Mucosa of rectum (tissue), 2 donors: ENCODE data around the gene TTC6.

Experiments used
- H3K27ac ChIP-seq, 2 donors: one replicate each; pipeline ENCODE4 v1.7.0; 2013; ENCODE audit warnings: inconsistent platforms in 2 of 2, low read depth in 2 of 2, low read length in 2 of 2
- H3K27me3 ChIP-seq, 2 donors: one replicate each; pipeline ENCODE4 v1.7.0; 2013; ENCODE audit warnings: low read length in 2 of 2; ENCODE audit not compliant: control insufficient read depth in 2 of 2, insufficient read depth in 2 of 2
- H3K36me3 ChIP-seq, 2 donors: one replicate each; pipeline ENCODE4 v1.7.0; 2013; ENCODE audit warnings: low read length in 2 of 2; ENCODE audit not compliant: control insufficient read depth in 2 of 2, insufficient read depth in 2 of 2
- H3K4me1 ChIP-seq, 2 donors: one replicate each; pipeline ENCODE4 v1.7.0; 2013; ENCODE audit warnings: low read length in 2 of 2, mild to moderate bottlenecking in 1 of 2; ENCODE audit not compliant: control insufficient read depth in 2 of 2, insufficient read depth in 2 of 2
- H3K4me3 ChIP-seq, 2 donors: one replicate each; pipeline ENCODE4 v1.7.0; 2013; ENCODE audit warnings: low read length in 2 of 2
- H3K9ac ChIP-seq, 2 donors: one replicate each; pipeline ENCODE4 v1.7.0; 2013; ENCODE audit warnings: low read length in 2 of 2, low read depth in 1 of 2, mild to moderate bottlenecking in 1 of 2
- H3K9me3 ChIP-seq, 2 donors: one replicate each; pipeline ENCODE4 v1.7.0; 2013; ENCODE audit warnings: low read length in 2 of 2; ENCODE audit not compliant: control insufficient read depth in 2 of 2
- donor health status: healthy.
- donor health status: Normal muscosa, but diverticular disease.

Gene TTC6

GRCh38 chr14:37596790-37597472 lies 1.5 kb downstream of the TTC6 start:
- Histone ChIP-seq H3K4me1 (peaks cover 16 to 38% of the 10 kb centered on the region in 2 donors), H3K9ac (peak overlapping the region; percentile 63 to 88), H3K27me3 (peaks cover 21 to 22% of the 10 kb centered on the region in 2 donors), H3K36me3 (no peaks in the 10 kb centered on the region), H3K4me3 (peak overlapping the region in 1 of 2 donors; percentile 73), H3K9me3 (no peaks in the 10 kb centered on the region), H3K27ac (peak overlapping the region; percentile 94 to 96)

DNA sequence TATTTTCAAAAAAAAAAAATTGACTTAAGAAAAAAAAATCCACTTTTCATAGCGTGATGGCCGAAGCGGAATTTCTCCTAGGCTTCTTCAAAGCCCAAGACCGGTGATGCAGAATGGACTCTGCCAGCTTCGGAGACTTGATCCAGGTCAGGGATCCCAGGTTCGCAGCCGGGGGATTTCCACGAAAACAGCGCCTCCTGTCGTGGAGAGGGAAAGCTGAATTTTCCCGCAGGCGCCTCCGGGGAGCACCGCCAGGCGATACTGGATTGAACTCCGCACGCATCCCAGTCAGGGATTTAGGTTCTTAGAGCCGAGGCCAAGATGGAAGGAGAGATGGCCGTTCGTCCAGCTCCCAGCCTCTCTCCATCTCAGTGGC lies 2.1 kb downstream of the TTC6 start:
- peaks cover 23 to 27% of the 10 kb centered on the region in 2 donors for H3K27me3 ChIP-seq
- H3K36me3 ChIP-seq: no peaks in the 10 kb centered on the region
- H3K4me3 ChIP-seq: peak overlapping the region; percentile 73 to 75
- H3K27ac ChIP-seq: peak overlapping the region; percentile 94 to 96
- H3K9me3 ChIP-seq: no peaks in the 10 kb centered on the region
- H3K9ac ChIP-seq: peak overlapping the region; percentile 72 to 88
- H3K4me1 ChIP-seq: peaks cover 19 to 42% of the 10 kb centered on the region in 2 donors

- Histone ChIP-seq H3K27ac (peak overlapping the region; percentile 94 to 96), H3K36me3 (no peaks in the 10 kb centered on the region), H3K9ac (peak overlapping the region; percentile 72 to 88), H3K4me1 (peaks cover 22 to 45% of the 10 kb centered on the region in 2 donors), H3K27me3 (peaks cover 25 to 26% of the 10 kb centered on the region in 2 donors), H3K4me3 (peak overlapping the region; percentile 73 to 75), H3K9me3 (no peaks in the 10 kb centered on the region)
Measured at GRCh38 chr14:37597914-37598746, 2.7 kb downstream of the TTC6 start.

- peaks cover 25 to 27% of the 10 kb centered on the region in 2 donors for H3K27me3 ChIP-seq
- H3K36me3 ChIP-seq: no peaks in the 10 kb centered on the region
- H3K9ac ChIP-seq: peak overlapping the region; percentile 72 to 88
- H3K27ac ChIP-seq: peak overlapping the region; percentile 94 to 96
- no peaks in the 10 kb centered on the region for H3K9me3 ChIP-seq
- H3K4me1 ChIP-seq: peaks cover 22 to 45% of the 10 kb centered on the region in 2 donors
- peak overlapping the region; percentile 73 to 75 for H3K4me3 ChIP-seq
Measured at GRCh38 chr14:37598747-37599506, 3.5 kb downstream of the TTC6 start.

DNA sequence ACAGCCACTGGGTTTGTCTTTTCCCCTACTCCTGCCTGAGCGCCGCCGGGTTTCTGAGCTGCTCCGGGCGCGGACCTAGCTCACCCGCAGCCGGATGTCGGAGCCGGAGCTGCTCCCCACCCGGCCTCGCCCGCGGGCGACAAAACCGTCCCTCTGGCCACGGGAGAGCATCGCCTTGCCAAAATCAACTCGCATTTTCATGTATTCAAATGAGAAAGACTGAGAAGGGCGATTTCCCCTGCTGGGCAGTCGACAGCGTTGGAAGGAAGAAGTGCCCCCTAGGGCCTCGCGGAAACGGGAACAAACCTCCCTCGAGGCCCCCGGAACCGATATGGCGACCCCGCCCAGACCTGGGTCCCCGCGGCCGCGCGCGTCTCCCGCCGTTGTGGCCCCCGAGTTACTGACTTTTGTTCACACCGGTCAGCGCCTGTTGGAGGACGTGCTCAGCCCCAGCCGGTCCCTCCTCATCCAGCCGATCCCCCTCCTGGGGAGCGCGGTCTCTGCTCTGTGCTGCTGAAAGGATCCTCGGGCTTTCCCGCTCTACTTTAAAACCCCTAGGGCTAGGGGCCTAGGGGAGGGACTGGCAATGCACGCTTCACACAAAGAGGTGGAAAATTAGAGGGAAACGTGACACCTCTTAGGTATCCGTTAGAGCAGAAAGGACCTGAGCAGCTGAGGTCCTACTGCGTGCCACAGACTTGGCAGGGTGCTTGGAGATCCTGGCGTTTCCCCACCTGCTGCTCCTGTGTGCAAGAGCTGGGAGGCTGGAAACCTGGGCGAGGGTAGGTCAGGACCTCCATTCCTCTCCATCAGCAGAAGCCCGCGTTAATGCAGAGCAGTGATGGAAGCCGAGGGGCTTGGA lies 4.3 kb downstream of the TTC6 start:
- Histone ChIP-seq H3K4me3 (peak overlapping the region; percentile 73 to 75), H3K27ac (peak overlapping the region; percentile 94 to 96), H3K36me3 (no peaks in the 10 kb centered on the region), H3K9ac (peak overlapping the region; percentile 72 to 88), H3K4me1 (peaks cover 22 to 45% of the 10 kb centered on the region in 2 donors), H3K27me3 (peaks cover 25 to 28% of the 10 kb centered on the region in 2 donors), H3K9me3 (no peaks in the 10 kb centered on the region)

- H3K4me1 ChIP-seq: peaks cover 22 to 44% of the 10 kb centered on the region in 2 donors
- H3K27me3 ChIP-seq: peaks cover 22 to 28% of the 10 kb centered on the region in 2 donors
- H3K9ac ChIP-seq: no peak overlapping the region
- H3K27ac ChIP-seq: peak overlapping the region; percentile 9 to 20
- H3K4me3 ChIP-seq: peak overlapping the region in 1 of 2 donors; percentile 3
- H3K9me3 ChIP-seq: no peaks in the 10 kb centered on the region
- H3K36me3 ChIP-seq: no peaks in the 10 kb centered on the region
Measured at GRCh38 chr14:37600880-37601741, 5.7 kb downstream of the TTC6 start.

DNA sequence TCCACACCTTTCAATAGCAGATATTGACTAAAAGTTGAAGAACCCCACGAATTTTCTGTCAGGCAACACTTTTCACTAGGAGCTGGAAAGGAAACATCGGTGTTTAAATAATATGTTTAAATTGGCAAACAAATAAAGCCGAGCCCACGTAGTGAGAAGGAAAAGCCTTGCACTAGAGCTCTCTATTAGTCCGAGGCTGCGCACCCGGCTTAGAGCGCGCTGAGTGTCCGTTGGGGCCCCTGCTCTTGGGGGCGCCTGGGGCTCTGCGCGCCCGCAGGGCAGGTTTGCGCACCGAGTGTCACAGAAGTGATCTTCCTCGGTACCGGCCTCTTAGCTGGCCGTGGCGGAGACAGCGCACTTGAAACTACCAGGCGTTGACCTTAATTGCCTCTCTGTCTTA lies 6.4 kb downstream of the TTC6 start:
- no peaks in the 10 kb centered on the region for H3K9me3 ChIP-seq
- peaks cover 19 to 25% of the 10 kb centered on the region in 2 donors for H3K27me3 ChIP-seq
- peaks cover 17 to 38% of the 10 kb centered on the region in 2 donors for H3K4me1 ChIP-seq
- H3K27ac ChIP-seq: no peak overlapping the region
- no peak overlapping the region for H3K9ac ChIP-seq
- no peaks in the 10 kb centered on the region for H3K36me3 ChIP-seq
- H3K4me3 ChIP-seq: peak overlapping the region; percentile 13 to 37

DNA sequence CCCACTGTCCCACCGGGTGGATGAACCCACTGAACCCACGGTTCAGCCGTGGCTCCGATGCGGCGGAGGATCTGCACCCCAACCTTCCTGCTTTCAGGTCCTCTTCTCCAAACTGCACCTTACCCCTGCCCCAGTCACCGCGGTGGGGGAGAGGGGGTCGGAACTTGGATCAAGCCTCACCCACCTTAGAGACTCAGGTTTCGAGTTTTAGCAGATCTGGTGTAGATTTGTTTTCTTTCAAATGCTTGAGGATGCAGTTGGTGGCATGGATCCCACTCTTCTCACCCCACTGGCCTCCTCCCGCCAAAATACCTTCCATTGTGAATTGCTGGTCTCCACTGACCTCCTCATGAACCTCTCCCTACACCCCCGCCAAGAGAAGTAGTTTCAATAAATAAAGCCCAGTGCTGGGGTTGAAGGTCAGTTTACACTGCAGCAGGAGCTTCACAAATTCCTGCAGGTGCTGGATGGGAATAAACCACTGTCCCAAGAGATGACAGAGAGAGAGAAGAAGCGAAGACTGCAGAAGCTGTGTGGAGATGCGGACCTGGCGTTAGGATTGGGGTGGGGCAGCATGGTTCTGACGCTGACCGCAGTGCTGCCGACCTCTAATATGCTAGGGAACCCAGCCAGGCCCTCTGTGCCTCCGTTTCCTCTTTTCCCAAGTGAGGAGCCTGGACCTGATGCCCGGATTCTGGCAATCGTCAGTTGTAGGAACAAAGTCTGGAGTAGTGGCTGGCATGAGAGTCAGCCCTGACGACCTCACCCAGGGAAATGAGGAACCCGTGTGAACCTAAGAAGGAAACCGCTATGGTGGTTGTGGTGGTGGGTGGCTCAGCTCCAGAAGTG lies 7.4 kb downstream of the TTC6 start:
- no peak overlapping the region for H3K27ac ChIP-seq
- H3K27me3 ChIP-seq: peaks cover 15 to 19% of the 10 kb centered on the region in 2 donors
- H3K36me3 ChIP-seq: no peaks in the 10 kb centered on the region
- H3K4me1 ChIP-seq: peaks cover 11 to 31% of the 10 kb centered on the region in 2 donors
- H3K9ac ChIP-seq: no peak overlapping the region
- H3K4me3 ChIP-seq: peak overlapping the region; percentile 2 to 37
- H3K9me3 ChIP-seq: no peaks in the 10 kb centered on the region
